ENCODE measurements around the gene RHEX.
A peak's percentile ranks its signal among the peaks of the same experiment; 100 is the strongest.
"Not testable (repeated sequence)": the region's sequence is repeated elsewhere in the genome, so short reads cannot be mapped to it uniquely, and the experiment has no call there.

RHEX gene

GRCh38 chr1:206052919-206053610 is at the start of gene RHEX:
RHEX (plus strand) TSS chr1:206053173; CDS start chr1:206097829, 44,656 bp downstream.
- DNase-seq: not testable (repeated sequence)

- DNase-seq: no peak
These were observed 48.8 kb upstream of the RHEX start for GRCh38 chr1:206003854-206004800.

- no peak for DNase-seq
These were observed 48.1 kb upstream of the RHEX start for GRCh38 chr1:206004826-206005225.

GRCh38 chr1:206005234-206005633 is 47.7 kb upstream of the RHEX start:
- DNase-seq: no peak

GRCh38 chr1:206005778-206006180 is 47.2 kb upstream of the RHEX start:
- DNase-seq: no peak

GRCh38 chr1:206006946-206007345 is 46.0 kb upstream of the RHEX start:
- DNase-seq: no peak

GRCh38 chr1:206010060-206010459 is 42.9 kb upstream of the RHEX start:
- DNase-seq: no peak

- DNase-seq: no peak
These were observed 41.9 kb upstream of the RHEX start for GRCh38 chr1:206011057-206011456.

GRCh38 chr1:206012086-206012859 is 40.7 kb upstream of the RHEX start:
- DNase-seq: peak; percentile 95

GRCh38 chr1:206013026-206013795 is 39.8 kb upstream of the RHEX start:
- DNase-seq: no peak

- no peak for DNase-seq
These were observed 38.4 kb upstream of the RHEX start for GRCh38 chr1:206014601-206015000.

- DNase-seq: no peak
These were observed 37.9 kb upstream of the RHEX start for GRCh38 chr1:206015071-206015470.

- no peak for DNase-seq
These were observed 32.5 kb upstream of the RHEX start for GRCh38 chr1:206020393-206021007.

GRCh38 chr1:206021008-206021625 is 31.9 kb upstream of the RHEX start:
- peak; percentile 78 for DNase-seq

- peak; percentile 52 for DNase-seq
These were observed 31.2 kb upstream of the RHEX start for GRCh38 chr1:206021626-206022365.

- DNase-seq: no peak
These were observed 30.2 kb upstream of the RHEX start for GRCh38 chr1:206022766-206023165.

- DNase-seq: no peak
These were observed 29.3 kb upstream of the RHEX start, which contains the start of gene CTSE for GRCh38 chr1:206023695-206024094. CTSE (minus strand) TSS chr1:206023895; CDS start chr1:206023791, 104 bp downstream.

- no peak for DNase-seq
These were observed 27.6 kb upstream of the RHEX start for GRCh38 chr1:206025283-206025820.

GRCh38 chr1:206029484-206029883 is 23.5 kb upstream of the RHEX start:
- DNase-seq: peak; percentile 33

GRCh38 chr1:206030191-206030590 is 22.8 kb upstream of the RHEX start:
- peak; percentile 70 for DNase-seq

Measured in hematopoietic multipotent progenitor cell treated with erythropoietin and hydrocortisone succinate and interleukin-3 and kit ligand, for 6 days (in vitro differentiated cells).